Mesenteric fat pad (tissue), 1 donor: ENCODE measurements around the gene KCNIP4. TPM values are rescaled to one million over a fixed set of nuclear protein-coding genes. Genes with fewer than 3 reads are reported as not detected.

Source experiments
- DNase-seq: peaks from one replicate; pipeline ENCODE4 v3.0.0-alpha.2; 2020; ENCODE audit warnings: low spot score
- total RNA-seq: library from RNA; stranded (reverse); fragmentation: NEBNext Ultra II Directional; extraction: Animal tissue kit (Norgen Biotek cat#: 25700); gene quantifications from one replicate; pipeline ENCODE4 v1.2.1, GENCODE V29; 2021
- donor health status: DM: yes; HTN: yes; CAD: no.

Gene KCNIP4
- total RNA-seq, 1 donor from 2014 or later, result not detected

GRCh38 chr4:20883231-20883630 is 1065.3 kb downstream of the KCNIP4 start:
- DNase-seq, result no peak

GRCh38 chr4:20882500-20882899 is 1066.1 kb downstream of the KCNIP4 start:
- DNase-seq, result no peak

- DNase-seq, result no peak
Observed at GRCh38 chr4:20881658-20882057, 1066.9 kb downstream of the KCNIP4 start.

- DNase-seq, result no peak
Observed at GRCh38 chr4:20878806-20879205, 1069.8 kb downstream of the KCNIP4 start.

GRCh38 chr4:20870436-20870835 is 1078.1 kb downstream of the KCNIP4 start:
- DNase-seq, result no peak

- DNase-seq, result no peak
Observed at GRCh38 chr4:20868108-20868507, 1080.5 kb downstream of the KCNIP4 start.

- no peak for DNase-seq
Observed at GRCh38 chr4:20860878-20861277, 1087.7 kb downstream of the KCNIP4 start.

- DNase-seq, result no peak
Observed at GRCh38 chr4:20859097-20859781, 1089.3 kb downstream of the KCNIP4 start.

- DNase-seq, result no peak
Observed at GRCh38 chr4:20857081-20857480, 1091.5 kb downstream of the KCNIP4 start.

GRCh38 chr4:20847124-20847747 is 1101.3 kb downstream of the KCNIP4 start:
- no peak for DNase-seq

- DNase-seq, result no peak
Observed at GRCh38 chr4:20844311-20844710, 1104.3 kb downstream of the KCNIP4 start.

GRCh38 chr4:20840648-20841190 is 1107.9 kb downstream of the KCNIP4 start:
- no peak for DNase-seq

- DNase-seq, result no peak
Observed at GRCh38 chr4:20839957-20840356, 1108.6 kb downstream of the KCNIP4 start.

- no peak for DNase-seq
Observed at GRCh38 chr4:20838476-20838875, 1110.1 kb downstream of the KCNIP4 start.

GRCh38 chr4:20832826-20833225 is 1115.7 kb downstream of the KCNIP4 start:
- DNase-seq, result no peak

- no peak for DNase-seq
Observed at GRCh38 chr4:20831746-20832145, 1116.8 kb downstream of the KCNIP4 start.

GRCh38 chr4:20829617-20830357 is 1118.8 kb downstream of the KCNIP4 start:
- DNase-seq, result no peak

GRCh38 chr4:20825505-20825904 is 1123.1 kb downstream of the KCNIP4 start:
- DNase-seq, result no peak

GRCh38 chr4:20816287-20816686 is 1132.3 kb downstream of the KCNIP4 start:
- DNase-seq, result no peak

GRCh38 chr4:20813700-20814099 is 1134.9 kb downstream of the KCNIP4 start:
- no peak for DNase-seq

- DNase-seq, result no peak
Observed at GRCh38 chr4:20809812-20810211, 1138.8 kb downstream of the KCNIP4 start.

- no peak for DNase-seq
Observed at GRCh38 chr4:20805716-20806115, 1142.9 kb downstream of the KCNIP4 start.
